D721Med (cell line): ENCODE measurements around the gene USP40.

Experiments
- DNase-seq: peaks from one replicate; pipeline ENCODE4 v3.0.0; 2011; ENCODE audit warnings: low spot score; ENCODE audit not compliant: insufficient read length
- FAIRE-seq: peaks from 2 replicates; lab custom pipeline; 2011; peaks lifted over from hg19 to GRCh38; lab: Jason Lieb, UNC
- TF ChIP-seq, protein P1 (sequence below): IDR thresholded peaks from 2 replicates; pipeline ENCODE4 v1.5.1; 2012; ENCODE audit warnings: mild to moderate bottlenecking, control low read depth; ENCODE audit not compliant: insufficient read depth; ENCODE audit errors: missing control alignments

USP40 gene

DNA sequence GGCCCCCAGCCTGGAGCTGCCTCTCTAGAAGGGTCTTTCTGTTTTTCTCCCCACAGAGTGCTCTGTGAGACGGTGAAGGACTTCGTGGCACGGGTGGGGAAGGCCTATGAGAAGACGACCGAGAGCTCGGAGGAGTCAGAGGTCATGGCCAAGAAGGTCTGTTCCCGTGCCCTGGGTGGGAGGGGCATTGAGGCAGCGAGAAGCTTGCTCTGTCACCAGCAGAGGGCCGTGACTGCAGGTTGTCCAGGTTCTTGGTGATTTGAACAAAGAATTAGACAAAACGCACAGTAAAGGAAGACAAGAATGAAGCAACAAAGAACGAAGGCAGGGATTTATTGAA lies 118.4 kb downstream of the USP40 start:
- TF ChIP-seq, protein P1, sequence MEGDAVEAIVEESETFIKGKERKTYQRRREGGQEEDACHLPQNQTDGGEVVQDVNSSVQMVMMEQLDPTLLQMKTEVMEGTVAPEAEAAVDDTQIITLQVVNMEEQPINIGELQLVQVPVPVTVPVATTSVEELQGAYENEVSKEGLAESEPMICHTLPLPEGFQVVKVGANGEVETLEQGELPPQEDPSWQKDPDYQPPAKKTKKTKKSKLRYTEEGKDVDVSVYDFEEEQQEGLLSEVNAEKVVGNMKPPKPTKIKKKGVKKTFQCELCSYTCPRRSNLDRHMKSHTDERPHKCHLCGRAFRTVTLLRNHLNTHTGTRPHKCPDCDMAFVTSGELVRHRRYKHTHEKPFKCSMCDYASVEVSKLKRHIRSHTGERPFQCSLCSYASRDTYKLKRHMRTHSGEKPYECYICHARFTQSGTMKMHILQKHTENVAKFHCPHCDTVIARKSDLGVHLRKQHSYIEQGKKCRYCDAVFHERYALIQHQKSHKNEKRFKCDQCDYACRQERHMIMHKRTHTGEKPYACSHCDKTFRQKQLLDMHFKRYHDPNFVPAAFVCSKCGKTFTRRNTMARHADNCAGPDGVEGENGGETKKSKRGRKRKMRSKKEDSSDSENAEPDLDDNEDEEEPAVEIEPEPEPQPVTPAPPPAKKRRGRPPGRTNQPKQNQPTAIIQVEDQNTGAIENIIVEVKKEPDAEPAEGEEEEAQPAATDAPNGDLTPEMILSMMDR = no peak
- FAIRE-seq = no peak
- no peak for DNase-seq

DNA sequence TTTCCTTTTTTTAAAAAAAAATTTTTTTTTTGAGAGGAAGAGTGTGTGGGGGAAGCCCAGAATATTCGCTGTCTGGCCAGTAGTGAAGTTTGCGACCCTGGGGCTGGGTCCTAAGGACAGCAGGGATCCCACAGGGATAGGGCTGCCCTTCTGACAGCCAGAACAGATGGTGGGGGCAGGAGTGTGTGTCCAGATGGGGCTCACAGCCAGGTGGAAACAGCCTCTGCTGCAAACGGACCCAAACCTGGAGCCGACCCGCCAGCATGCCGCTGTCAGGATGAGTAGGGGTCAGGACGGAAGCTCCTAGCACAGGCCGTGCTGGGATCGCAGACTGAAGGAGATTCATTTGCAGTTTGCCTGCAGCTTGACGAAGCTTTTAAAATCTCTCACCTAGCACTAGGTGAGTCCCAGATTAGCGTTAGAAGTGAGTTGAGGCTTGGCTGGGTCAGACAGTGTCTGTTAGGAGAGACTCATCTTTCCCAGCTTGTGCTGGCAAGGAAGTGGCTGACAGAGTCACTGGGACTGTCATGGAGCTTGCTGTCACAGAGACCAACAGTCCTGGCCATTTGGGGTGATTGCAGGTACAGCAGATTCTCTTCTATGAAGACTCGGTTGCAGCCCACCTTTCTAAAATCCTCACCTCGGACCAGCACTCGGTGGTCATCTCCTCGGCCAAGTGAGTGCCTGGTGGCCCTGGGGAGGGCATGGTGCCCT lies 118.9 kb downstream of the USP40 start:
- TF ChIP-seq, protein P1 = no peak
- no peak for FAIRE-seq
- DNase-seq = no peak

DNA sequence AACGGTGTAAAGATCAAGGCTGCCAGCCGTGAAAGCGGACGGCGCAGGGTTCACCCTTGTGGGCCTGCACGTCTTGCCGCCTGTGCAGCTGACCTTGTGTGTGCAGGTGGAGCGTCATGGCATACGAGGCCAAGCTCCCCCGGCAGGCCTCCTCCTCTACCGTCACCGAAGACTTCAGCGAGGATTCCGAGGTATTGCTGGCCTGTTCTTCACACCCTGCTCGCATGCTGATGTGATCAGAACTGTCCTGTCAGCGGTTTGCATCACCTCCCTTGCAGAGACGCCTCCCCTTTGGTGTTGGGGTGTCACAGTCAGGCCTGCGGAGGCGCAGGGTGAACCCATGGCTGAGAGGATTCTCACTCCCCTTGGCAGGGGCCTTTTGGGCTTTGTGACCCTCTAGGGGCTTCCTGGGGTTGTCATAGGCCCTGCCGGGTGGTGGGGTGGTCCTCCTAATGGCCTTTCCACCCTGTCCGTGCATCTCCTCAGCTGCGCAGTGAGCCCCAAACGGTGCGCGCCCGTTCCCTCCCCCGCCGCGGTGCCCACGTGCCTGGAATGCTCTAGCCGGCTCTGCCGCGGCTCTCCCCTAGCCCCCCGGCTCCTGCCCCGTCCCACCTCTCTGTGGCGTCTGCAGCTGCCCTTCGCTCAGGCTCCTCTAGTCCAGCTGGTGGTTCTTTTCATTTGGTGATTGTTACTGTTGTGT lies 119.8 kb downstream of the USP40 start:
- TF ChIP-seq, protein P1 = no peak
- DNase-seq = no peak
- FAIRE-seq = no peak

DNA sequence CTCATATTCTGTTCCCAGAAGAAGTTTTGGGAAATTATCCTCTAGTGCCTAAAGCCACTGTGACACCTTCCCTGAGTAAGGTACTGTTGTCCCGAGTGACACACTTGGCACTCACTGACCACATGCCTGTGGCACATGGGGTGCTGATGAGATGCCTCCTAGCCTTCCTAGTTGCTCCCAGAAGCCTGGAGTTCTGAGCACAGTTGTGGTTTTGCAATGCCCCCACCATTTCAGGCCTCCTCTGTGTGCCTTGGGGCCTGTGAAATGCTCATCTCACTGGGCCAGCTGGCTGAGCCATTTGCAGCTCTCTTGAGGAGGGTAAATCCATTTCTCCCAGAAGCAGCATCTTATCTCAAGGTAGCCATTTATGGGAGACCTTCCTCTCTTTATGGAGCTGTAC lies 120.5 kb downstream of the USP40 start:
- DNase-seq (no peak), FAIRE-seq (no peak)
- TF ChIP-seq, protein P1 = no peak

DNA sequence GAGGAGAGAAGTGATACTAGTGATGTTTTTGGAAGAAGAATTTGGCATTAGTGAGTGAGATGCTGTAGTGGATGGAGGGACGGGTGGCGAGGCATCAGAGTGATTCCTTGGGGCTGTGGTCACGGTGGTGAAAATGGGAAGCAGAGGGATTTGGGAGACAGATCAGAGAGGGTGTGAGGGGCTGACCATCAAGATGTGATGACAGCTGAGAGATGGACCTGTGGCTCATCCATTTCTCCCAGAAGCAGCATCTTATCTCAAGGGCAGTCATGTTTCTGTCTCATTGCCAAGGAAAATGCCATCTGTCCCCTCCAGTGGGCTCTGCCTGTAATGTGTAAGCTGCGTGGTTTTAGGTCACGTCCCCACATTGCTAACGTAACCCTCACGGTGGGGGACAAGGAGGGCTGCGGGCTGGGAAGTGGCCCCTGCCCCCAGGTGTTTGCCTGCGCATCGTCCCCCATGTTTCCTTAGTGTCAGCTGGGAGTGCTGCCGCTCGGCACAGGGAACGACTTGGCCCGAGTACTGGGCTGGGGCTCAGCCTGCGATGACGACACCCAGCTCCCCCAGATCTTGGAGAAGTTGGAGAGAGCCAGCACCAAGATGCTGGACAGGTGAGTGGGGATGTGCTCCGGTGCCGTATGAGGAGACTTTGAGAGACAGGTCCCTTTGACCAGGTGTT lies 121.3 kb downstream of the USP40 start:
- TF ChIP-seq, protein P1 = no peak
- no peak for FAIRE-seq

DNA sequence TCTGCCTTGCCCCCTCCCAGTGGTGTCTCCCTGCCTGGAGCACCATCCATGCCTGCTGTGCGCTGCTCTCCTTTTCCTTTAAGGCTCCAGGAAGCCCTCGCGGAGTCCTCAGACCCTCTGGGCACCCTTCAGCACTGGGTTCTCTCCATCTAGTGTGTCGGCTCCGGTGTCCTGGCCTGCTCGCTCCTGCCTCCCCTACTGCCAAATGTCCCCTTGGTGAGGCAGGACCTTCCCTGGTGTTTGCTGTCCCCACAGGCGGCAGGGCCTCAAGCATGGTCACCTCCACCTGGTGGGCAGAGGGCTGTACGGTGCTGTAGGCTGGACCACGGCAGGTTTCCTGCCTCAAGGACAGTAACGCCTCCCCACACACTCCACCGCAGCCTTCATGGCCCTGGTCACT lies 122.1 kb downstream of the USP40 start:
- TF ChIP-seq, protein P1 = no peak
- no peak for FAIRE-seq

More for the DNA sequence above, 121.3 kb downstream of the USP40 start:
- DNase-seq = no peak

More for the DNA sequence above, 122.1 kb downstream of the USP40 start:
- no peak for DNase-seq
